ENCODE measurements around the gene CYTH4.

DNA sequence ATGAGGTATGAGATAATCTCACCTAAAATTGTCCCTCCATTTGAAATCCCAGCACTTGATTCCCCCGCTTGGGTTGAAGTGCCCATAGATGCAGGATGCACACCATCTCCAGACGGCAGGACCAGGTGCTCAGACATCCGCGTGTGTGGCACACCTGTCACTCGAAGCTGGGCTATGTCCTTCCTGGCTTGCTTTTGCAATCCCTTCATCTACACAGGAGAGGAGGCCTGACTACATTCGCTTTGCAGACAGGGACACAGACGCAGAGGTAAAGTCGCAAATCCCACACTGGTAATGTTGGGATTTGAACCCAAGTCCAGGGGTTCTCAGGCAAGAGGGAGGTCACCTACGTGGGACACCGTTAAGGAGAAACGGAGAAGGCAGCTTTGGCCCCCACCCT lies 7.2 kb upstream of the CYTH4 start:
- TF ChIP-seq, protein P1, sequence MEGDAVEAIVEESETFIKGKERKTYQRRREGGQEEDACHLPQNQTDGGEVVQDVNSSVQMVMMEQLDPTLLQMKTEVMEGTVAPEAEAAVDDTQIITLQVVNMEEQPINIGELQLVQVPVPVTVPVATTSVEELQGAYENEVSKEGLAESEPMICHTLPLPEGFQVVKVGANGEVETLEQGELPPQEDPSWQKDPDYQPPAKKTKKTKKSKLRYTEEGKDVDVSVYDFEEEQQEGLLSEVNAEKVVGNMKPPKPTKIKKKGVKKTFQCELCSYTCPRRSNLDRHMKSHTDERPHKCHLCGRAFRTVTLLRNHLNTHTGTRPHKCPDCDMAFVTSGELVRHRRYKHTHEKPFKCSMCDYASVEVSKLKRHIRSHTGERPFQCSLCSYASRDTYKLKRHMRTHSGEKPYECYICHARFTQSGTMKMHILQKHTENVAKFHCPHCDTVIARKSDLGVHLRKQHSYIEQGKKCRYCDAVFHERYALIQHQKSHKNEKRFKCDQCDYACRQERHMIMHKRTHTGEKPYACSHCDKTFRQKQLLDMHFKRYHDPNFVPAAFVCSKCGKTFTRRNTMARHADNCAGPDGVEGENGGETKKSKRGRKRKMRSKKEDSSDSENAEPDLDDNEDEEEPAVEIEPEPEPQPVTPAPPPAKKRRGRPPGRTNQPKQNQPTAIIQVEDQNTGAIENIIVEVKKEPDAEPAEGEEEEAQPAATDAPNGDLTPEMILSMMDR (IDR thresholded peaks at IDR 0.05), result no peak
- TF ChIP-seq POLR2A (IDR thresholded peaks at IDR 0.05), result no peak
